Fibroblast of lung (primary cell): ENCODE measurements around the gene FAM13A. TPM values are rescaled to one million over a fixed set of nuclear protein-coding genes. Genes with fewer than 3 reads are reported as not detected.
"Not testable (repeated sequence)": the region's sequence is repeated elsewhere in the genome, so short reads cannot be mapped to it uniquely, and the experiment has no call there.

Source experiments
- DNase-seq, 2 donors: peaks; one replicate each; pipeline versions ENCODE4 v3.0.0 to v3.0.0-alpha.2; 2010; ENCODE audit warnings: low read depth in 2 of 2
- H2AFZ ChIP-seq: 2 replicates; pipeline ENCODE4 v1.5.1; 2012; ENCODE audit warnings: low read length, control low read depth, inconsistent platforms
- H3K27ac ChIP-seq: 2 replicates; pipeline ENCODE4 v1.5.1; 2011; ENCODE audit warnings: low read length, control low read depth; ENCODE audit not compliant: insufficient read depth
- H3K27me3 ChIP-seq: 2 replicates; pipeline ENCODE4 v1.5.1; 2011; ENCODE audit warnings: mild to moderate bottlenecking, low read length; ENCODE audit not compliant: control insufficient read depth, insufficient read depth
- H3K36me3 ChIP-seq: 2 replicates; pipeline ENCODE4 v1.5.1; 2011; ENCODE audit warnings: low read length; ENCODE audit not compliant: control insufficient read depth, insufficient read depth
- H3K4me1 ChIP-seq: 2 replicates; pipeline ENCODE4 v1.5.1; 2011; ENCODE audit warnings: low read length; ENCODE audit not compliant: control insufficient read depth, insufficient read depth; ENCODE audit errors: extremely low read depth
- H3K4me2 ChIP-seq: 2 replicates; pipeline ENCODE4 v1.5.1; 2011; ENCODE audit warnings: low read length, control low read depth; ENCODE audit not compliant: insufficient read depth; ENCODE audit errors: extremely low read depth
- H3K4me3 ChIP-seq, 4 experiments: fragments of 200-600 bp in 1 of 4; sonication (generic) in 1 of 4; replicated peaks in 1 of 4; 2 replicates each; pipeline ENCODE4 v1.5.1; 2011 to 2016; ENCODE audit warnings: low read length in 4 of 4, low read depth in 3 of 4, mild to moderate bottlenecking in 3 of 4, control low read depth in 2 of 4, inconsistent platforms in 1 of 4, mixed read lengths in 1 of 4; ENCODE audit not compliant: insufficient read depth in 1 of 4; ENCODE audit errors: control extremely low read depth in 1 of 4
- H3K79me2 ChIP-seq: 2 replicates; pipeline ENCODE4 v1.5.1; 2012; ENCODE audit warnings: mild to moderate bottlenecking, low read length, inconsistent platforms; ENCODE audit not compliant: control insufficient read depth, insufficient read depth
- H3K9ac ChIP-seq: 2 replicates; pipeline ENCODE4 v1.5.1; 2011; ENCODE audit warnings: mild to moderate bottlenecking, low read length, control low read depth; ENCODE audit not compliant: insufficient read depth
- H3K9me3 ChIP-seq: 2 replicates; pipeline ENCODE4 v1.5.1; 2012; ENCODE audit warnings: low read depth, low read length; ENCODE audit not compliant: control insufficient read depth, insufficient read depth
- H4K20me1 ChIP-seq: 2 replicates; pipeline ENCODE4 v1.5.1; 2011; ENCODE audit warnings: low read length; ENCODE audit not compliant: control insufficient read depth, insufficient read depth; ENCODE audit errors: extremely low read depth
- CTCF ChIP-seq, 2 donors: IDR thresholded peaks in 1 of 2; conservative IDR thresholded peaks in 1 of 2; 1 replicate in 1 of 2; 2 replicates in 1 of 2; pipeline ENCODE4 v1.5.1; 2011 to 2012; ENCODE audit warnings: low read length in 2 of 2, control low read depth in 1 of 2, inconsistent platforms in 1 of 2, low read depth in 1 of 2, mild to moderate bottlenecking in 1 of 2
- EZH2 ChIP-seq: IDR thresholded peaks from 2 replicates; pipeline ENCODE4 v1.5.1; 2012; ENCODE audit warnings: low read length, control low read depth, mild to moderate bottlenecking; ENCODE audit errors: missing control alignments
- polyA plus RNA-seq, 2 donors: library from polyadenylated mRNA; depleted of rRNA in 1 of 2; stranded (reverse) in 1 of 2; unstranded in 1 of 2; fragments of >200 nt; gene quantifications; 2 replicates each; pipeline ENCODE4 v1.2.1, GENCODE V29; 2011 to 2012; ENCODE audit warnings: missing spikeins in 1 of 2
- total RNA-seq: library from RNA; depleted of rRNA; stranded (reverse); fragments of >200 nt; gene quantifications from 2 replicates; pipeline ENCODE4 v1.2.1, GENCODE V29; 2014

The FAM13A gene
- total and polyA plus RNA-seq, 2 donors (not counting 1 experiment from before 2014, with no cell fraction given): 14.3 to 23.9 TPM

- no peaks in the 10 kb centered on the region for H3K79me2 ChIP-seq
- no peak overlapping the region for H3K4me2 ChIP-seq
- no peaks in the 10 kb centered on the region for H3K4me1 ChIP-seq
Measured at GRCh38 chr4:88995874-88996273, 61.1 kb downstream of the FAM13A start.

GRCh38 chr4:88995257-88995656, 61.7 kb downstream of the FAM13A start:
- H3K4me2 ChIP-seq, H3K27ac ChIP-seq, H3K79me2 ChIP-seq, H3K9ac ChIP-seq, H3K4me1 ChIP-seq, H3K4me3 ChIP-seq, H2AFZ ChIP-seq, H3K36me3 ChIP-seq, H3K27me3 ChIP-seq, H4K20me1 ChIP-seq, H3K9me3 ChIP-seq, DNase-seq: not testable (repeated sequence)

More at GRCh38 chr4:88995874-88996273, 61.1 kb downstream of the FAM13A start:
- no peaks in the 10 kb centered on the region for H3K27me3 ChIP-seq
- no peak overlapping the region for H2AFZ ChIP-seq
- no peaks in the 10 kb centered on the region for H4K20me1 ChIP-seq
- H3K36me3 ChIP-seq: no peaks in the 10 kb centered on the region
- H3K9me3 ChIP-seq: no peaks in the 10 kb centered on the region
- no peak overlapping the region for H3K9ac ChIP-seq
- TF ChIP-seq EZH2 (no peak), CTCF (conservative IDR thresholded peaks at IDR 0.05 in 1 of 2, IDR thresholded peaks at IDR 0.05 in 1 of 2; ENCODE audit: low read depth in 1 of 2, low read length in 2 of 2) (no peak)
- no peak overlapping the region for H3K4me3 ChIP-seq
- no peak overlapping the region for H3K27ac ChIP-seq
- no peak for DNase-seq

DNA sequence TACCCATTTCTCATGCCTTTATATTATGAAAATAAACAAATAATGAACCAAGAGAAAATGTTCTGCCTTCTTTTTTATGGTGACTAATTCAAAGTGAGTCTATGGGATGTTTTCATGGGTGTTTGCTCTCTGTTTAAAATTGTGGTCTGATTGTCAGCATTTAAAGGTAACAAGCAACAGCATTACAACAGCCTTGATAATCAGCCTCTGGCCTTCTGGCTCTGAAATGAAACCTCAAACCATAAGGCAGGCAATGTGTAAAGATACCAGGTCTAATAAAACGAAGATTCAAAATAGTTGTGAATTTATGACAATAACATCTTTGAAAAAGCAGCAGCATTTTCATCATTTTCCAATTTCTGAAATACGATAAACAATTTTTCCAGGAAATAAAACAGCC, 63.7 kb downstream of the FAM13A start:
- Histone ChIP-seq H2AFZ (no peak overlapping the region), H4K20me1 (no peaks in the 10 kb centered on the region), H3K79me2 (no peaks in the 10 kb centered on the region), H3K36me3 (no peaks in the 10 kb centered on the region), H3K9ac (no peak overlapping the region), H3K4me2 (no peak overlapping the region), H3K27me3 (no peaks in the 10 kb centered on the region), H3K27ac (no peak overlapping the region), H3K4me3 (no peak overlapping the region), H3K9me3 (no peaks in the 10 kb centered on the region), H3K4me1 (no peaks in the 10 kb centered on the region)
- TF ChIP-seq EZH2 (no peak), CTCF (conservative IDR thresholded peaks at IDR 0.05 in 1 of 2, IDR thresholded peaks at IDR 0.05 in 1 of 2; ENCODE audit: low read depth in 1 of 2, low read length in 2 of 2) (no peak)
- DNase-seq: peak in 1 of 2 donors; percentile 4
